ENCODE measurements around the gene FOXI1. TPM values are rescaled to one million over a fixed set of nuclear protein-coding genes. Genes with fewer than 3 reads are reported as not detected.

FOXI1 gene
- total RNA-seq, 4 donors from 2014 or later, result not detected

DNA sequence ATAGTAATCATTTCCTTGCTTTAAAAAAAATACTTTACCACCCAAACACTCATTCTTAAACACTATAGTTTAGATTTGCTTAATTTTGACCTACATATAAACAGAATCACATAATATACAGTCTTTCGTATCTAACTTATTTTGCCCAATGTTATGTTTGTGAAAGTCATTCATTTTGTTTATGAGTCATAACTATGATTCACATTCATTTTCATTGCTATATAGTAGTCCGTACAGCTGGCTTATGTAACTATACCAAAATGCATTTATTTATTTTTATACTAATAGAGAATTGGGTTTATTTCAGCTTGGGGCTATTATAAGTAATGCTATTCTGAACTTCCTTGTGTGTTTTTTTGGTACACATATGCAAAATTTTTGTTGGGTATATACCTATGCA lies 33.9 kb upstream of the FOXI1 start:
- no peak overlapping the region for H3K4me3 ChIP-seq
- WGBS, 2 donors (ENCODE audit: low coverage in 1 of 2), result 87 to 91% methylated on average over 2 of the region's 2 CpGs
- H3K27ac ChIP-seq, result no peak overlapping the region
- peaks cover 15% of the 10 kb centered on the region for H3K27me3 ChIP-seq
- H3K4me1 ChIP-seq, result no peaks in the 10 kb centered on the region
- TF ChIP-seq CTCF (IDR thresholded peaks at IDR 0.05), result no peak
- no peak for TF ChIP-seq EP300 (IDR thresholded peaks at IDR 0.05)
- TF ChIP-seq POLR2A (IDR thresholded peaks at IDR 0.05), result no peak
- no peak for TF ChIP-seq POLR2AphosphoS5 (IDR thresholded peaks at IDR 0.05)
- ATAC-seq, result no peak
- H3K9me3 ChIP-seq, result no peaks in the 10 kb centered on the region
- no peaks in the 10 kb centered on the region for H3K36me3 ChIP-seq

- Histone ChIP-seq H3K36me3 (no peaks in the 10 kb centered on the region), H3K4me3 (no peak overlapping the region), H3K4me1 (no peaks in the 10 kb centered on the region), H3K27ac (no peak overlapping the region), H3K9me3 (no peaks in the 10 kb centered on the region), H3K27me3 (peaks cover 15% of the 10 kb centered on the region)
- WGBS, 2 donors (ENCODE audit: low coverage in 1 of 2), result 31 to 41% methylated on average over 3 to 6 of the region's 7 CpGs
- TF ChIP-seq CTCF (IDR thresholded peaks at IDR 0.05), result no peak
- TF ChIP-seq POLR2A (IDR thresholded peaks at IDR 0.05), result no peak
- TF ChIP-seq EP300 (IDR thresholded peaks at IDR 0.05), result no peak
- ATAC-seq, result no peak
Measured at GRCh38 chr5:170075696-170076095, 30.0 kb upstream of the FOXI1 start.

DNA sequence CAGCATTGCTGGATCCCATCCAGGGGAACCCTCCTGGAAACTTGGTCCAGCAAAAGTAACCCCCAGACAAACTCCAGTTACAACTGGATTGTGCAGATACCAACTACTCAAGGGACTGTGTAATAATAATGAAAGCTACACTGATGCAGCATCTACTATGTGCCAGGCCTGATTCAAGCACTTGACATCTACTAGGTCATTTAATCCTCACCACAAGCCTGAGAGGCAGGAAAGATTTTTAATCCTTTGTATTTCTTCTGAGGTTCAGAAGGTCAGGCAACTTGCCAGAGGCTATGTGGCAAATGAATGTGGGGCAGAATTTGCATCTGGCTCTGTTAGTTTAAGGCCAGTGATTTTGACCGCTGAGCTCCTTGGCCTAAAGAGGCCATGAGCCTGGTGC lies 29.5 kb upstream of the FOXI1 start:
- TF ChIP-seq POLR2A (IDR thresholded peaks at IDR 0.05) (no peak), POLR2AphosphoS5 (IDR thresholded peaks at IDR 0.05) (no peak), CTCF (IDR thresholded peaks at IDR 0.05) (no peak), EP300 (IDR thresholded peaks at IDR 0.05) (no peak)
- Histone ChIP-seq H3K36me3 (no peaks in the 10 kb centered on the region), H3K27ac (no peak overlapping the region), H3K9me3 (no peaks in the 10 kb centered on the region), H3K4me3 (no peak overlapping the region), H3K4me1 (no peaks in the 10 kb centered on the region), H3K27me3 (peaks cover 15% of the 10 kb centered on the region)
- ATAC-seq, result no peak
- WGBS, 2 donors (ENCODE audit: low coverage in 1 of 2), result 60 to 71% methylated on average over 1 of the region's 1 CpG

- no peak overlapping the region for H3K4me3 ChIP-seq
- no peaks in the 10 kb centered on the region for H3K36me3 ChIP-seq
- H3K27ac ChIP-seq, result no peak overlapping the region
- no peak for ATAC-seq
- no peaks in the 10 kb centered on the region for H3K4me1 ChIP-seq
- peaks cover 15% of the 10 kb centered on the region for H3K27me3 ChIP-seq
- H3K9me3 ChIP-seq, result no peaks in the 10 kb centered on the region
- TF ChIP-seq POLR2A (IDR thresholded peaks at IDR 0.05), result no peak
- TF ChIP-seq POLR2AphosphoS5 (IDR thresholded peaks at IDR 0.05), result no peak
- no peak for TF ChIP-seq EP300 (IDR thresholded peaks at IDR 0.05)
- TF ChIP-seq CTCF (IDR thresholded peaks at IDR 0.05), result no peak
Measured at GRCh38 chr5:170076739-170077138, 29.0 kb upstream of the FOXI1 start.

DNA sequence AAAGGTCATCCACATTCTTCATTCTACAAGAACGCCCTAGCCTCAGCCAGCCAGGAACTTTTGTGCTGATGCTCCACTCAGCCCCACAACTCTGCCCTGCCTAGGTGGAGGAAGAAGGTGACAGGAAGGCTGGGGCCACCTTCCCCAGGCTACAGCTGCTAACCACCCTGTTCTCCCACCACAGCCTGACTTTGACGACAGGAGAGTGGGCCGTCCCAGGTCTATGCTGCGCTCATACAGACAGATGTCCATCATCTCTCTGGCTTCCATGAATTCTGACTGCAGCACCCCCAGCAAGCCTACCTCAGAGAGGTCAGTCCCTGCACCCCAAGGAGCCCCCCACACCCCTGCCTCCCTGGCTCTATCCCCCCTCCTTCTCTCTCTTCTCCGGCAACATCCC lies 28.2 kb upstream of the FOXI1 start:
- H3K27ac ChIP-seq, result no peak overlapping the region
- TF ChIP-seq POLR2AphosphoS5 (IDR thresholded peaks at IDR 0.05), result no peak
- TF ChIP-seq POLR2A (IDR thresholded peaks at IDR 0.05), result no peak
- TF ChIP-seq CTCF (IDR thresholded peaks at IDR 0.05), result no peak
- no peak for TF ChIP-seq EP300 (IDR thresholded peaks at IDR 0.05)
- no peaks in the 10 kb centered on the region for H3K4me1 ChIP-seq
- no peaks in the 10 kb centered on the region for H3K36me3 ChIP-seq
- ATAC-seq, result no peak
- no peak overlapping the region for H3K4me3 ChIP-seq
- H3K27me3 ChIP-seq, result peaks cover 15% of the 10 kb centered on the region
- no peaks in the 10 kb centered on the region for H3K9me3 ChIP-seq
- 60 to 85% methylated on average over 1 to 4 of the region's 5 CpGs for WGBS, 2 donors (ENCODE audit: low coverage in 1 of 2)

All from gastroesophageal sphincter (tissue), 4 donors.